ENCODE results near the gene ESRRA.
"Not testable (repeated sequence)": the region's sequence is repeated elsewhere in the genome, so short reads cannot be mapped to it uniquely, and the experiment has no call there.

ESRRA gene

GRCh38 chr11:64314146-64314804 is 9.0 kb downstream of the ESRRA start:
- no peak for DNase-seq

- DNase-seq, result no peak
Measured at GRCh38 chr11:64314805-64315561, 9.7 kb downstream of the ESRRA start.

GRCh38 chr11:64315667-64316526 is 10.6 kb downstream of the ESRRA start:
- DNase-seq, result not testable (repeated sequence)

- no peak for DNase-seq
Measured at GRCh38 chr11:64316672-64317324, 11.5 kb downstream of the ESRRA start.

- DNase-seq, result peak; percentile 95
Measured at GRCh38 chr11:64317325-64317960, 12.1 kb downstream of the ESRRA start, which contains the start of gene TRMT112. Gene TRMT112, minus strand, starts transcription at chr11:64317559. Its CDS starts 33 bp downstream, at chr11:64317526.

GRCh38 chr11:64317961-64318765 is 12.8 kb downstream of the ESRRA start, which contains the start of gene PRDX5:
Gene PRDX5, plus strand, starts transcription at chr11:64318121. Its CDS starts 95 bp downstream, at chr11:64318216.
- DNase-seq, result peak; percentile 98

- no peak for DNase-seq
Measured at GRCh38 chr11:64318766-64319761, 13.7 kb downstream of the ESRRA start.

GRCh38 chr11:64320556-64320955 is 15.2 kb downstream of the ESRRA start:
- DNase-seq, result no peak

GRCh38 chr11:64321026-64321425 is 15.7 kb downstream of the ESRRA start:
- no peak for DNase-seq

- no peak for DNase-seq
Measured at GRCh38 chr11:64321533-64321932, 16.2 kb downstream of the ESRRA start.

GRCh38 chr11:64322925-64323260 is 17.6 kb downstream of the ESRRA start:
- DNase-seq, result no peak

- DNase-seq, result no peak
Measured at GRCh38 chr11:64323373-64323772, 18.0 kb downstream of the ESRRA start.

- DNase-seq, result not testable (repeated sequence)
Measured at GRCh38 chr11:64323984-64324383, 18.7 kb downstream of the ESRRA start.

- no peak for DNase-seq
Measured at GRCh38 chr11:64324692-64325469, 19.6 kb downstream of the ESRRA start.

- no peak for DNase-seq
Measured at GRCh38 chr11:64327375-64327774, 22.1 kb downstream of the ESRRA start.

- no peak for DNase-seq
Measured at GRCh38 chr11:64327993-64328392, 22.7 kb downstream of the ESRRA start.

- no peak for DNase-seq
Measured at GRCh38 chr11:64330888-64331287, 25.6 kb downstream of the ESRRA start.

- peak; percentile 93 for DNase-seq
Measured at GRCh38 chr11:64331569-64332371, 26.4 kb downstream of the ESRRA start.
